Keratinocyte (primary cell): ENCODE data around the gene CCIN.

ENCODE experiments used
- CTCF ChIP-seq, 3 experiments: IDR thresholded peaks in 1 of 3; conservative IDR thresholded peaks in 1 of 3; optimal IDR thresholded peaks in 1 of 3; 2 replicates in 2 of 3; 3 replicates in 1 of 3; pipeline versions ENCODE3 to v1.5.1; 2011; ENCODE audit warnings: low read length in 3 of 3, mild to moderate bottlenecking in 3 of 3, moderate library complexity in 2 of 3, control low read depth in 1 of 3, inconsistent platforms in 1 of 3; ENCODE audit not compliant: insufficient read depth in 2 of 3; ENCODE audit errors: extremely low read depth in 1 of 3
- EZH2 ChIP-seq: IDR thresholded peaks from one replicate; pipeline ENCODE4 v1.6.1; 2012; ENCODE audit warnings: inconsistent platforms, mild to moderate bottlenecking, low read length, moderate library complexity

- TF ChIP-seq CTCF (optimal IDR thresholded peaks at IDR 0.05 in 1 of 3, IDR thresholded peaks at IDR 0.05 in 1 of 3, conservative IDR thresholded peaks at IDR 0.05 in 1 of 3; ENCODE audit: extremely low read depth in 1 of 3, insufficient read depth in 2 of 3, low read length in 3 of 3) (no peak), EZH2 (no peak)
These were observed 37.1 kb upstream of the CCIN start for GRCh38 chr9:36132086-36132485.
